LHCN-M2 (cell line): ENCODE measurements around the gene ING1. TPM values are rescaled to one million over a fixed set of nuclear protein-coding genes. Genes with fewer than 3 reads are reported as not detected.
A peak's percentile ranks its signal among the peaks of the same experiment; 100 is the strongest.
"Not testable (repeated sequence)": the region's sequence is repeated elsewhere in the genome, so short reads cannot be mapped to it uniquely, and the experiment has no call there.

Experiments
- DNase-seq: peaks from one replicate; pipeline ENCODE4 v3.0.0-alpha.2; 2012; ENCODE audit warnings: low read depth
- polyA plus RNA-seq: library from polyadenylated mRNA; unstranded; fragments of >200 nt; gene quantifications from one replicate; pipeline ENCODE4 v1.2.1, GENCODE V29; 2012; ENCODE audit warnings: missing spikeins
- total RNA-seq: library from RNA; depleted of rRNA; stranded (reverse); fragments of >200 nt; gene quantifications from 2 replicates; pipeline ENCODE4 v1.2.3, GENCODE V29; 2014; rRNA removed

Gene ING1
- total RNA-seq, result 7.8 and 14.8 TPM in 2 replicates
- polyA plus RNA-seq, result 7.3 TPM

GRCh38 chr13:110713642-110713952, at the start of gene ING1:
ING1 (plus strand) TSS chr13:110713700; CDS start chr13:110714150, 450 bp downstream.
- DNase-seq, result no peak

DNA sequence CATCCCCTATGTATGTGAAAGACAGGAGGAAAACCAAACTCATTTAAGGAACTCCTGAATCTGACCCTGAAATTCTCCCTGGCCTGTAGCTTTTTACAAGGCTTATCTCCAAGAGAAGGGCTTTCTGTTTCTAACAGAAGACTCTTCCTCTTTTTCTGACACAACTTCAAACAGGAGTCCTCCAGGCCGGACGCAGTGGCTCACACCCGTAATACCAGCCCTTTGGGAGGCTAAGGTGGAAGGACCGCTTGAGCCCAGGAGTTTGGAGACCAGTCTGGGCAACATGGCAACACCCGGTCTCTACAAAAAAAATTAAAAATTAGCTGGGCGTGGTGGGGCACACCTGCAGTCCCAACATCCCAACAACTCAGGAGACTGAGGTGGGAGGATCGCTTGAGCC, 49.5 kb upstream of the ING1 start:
- no peak for DNase-seq

DNA sequence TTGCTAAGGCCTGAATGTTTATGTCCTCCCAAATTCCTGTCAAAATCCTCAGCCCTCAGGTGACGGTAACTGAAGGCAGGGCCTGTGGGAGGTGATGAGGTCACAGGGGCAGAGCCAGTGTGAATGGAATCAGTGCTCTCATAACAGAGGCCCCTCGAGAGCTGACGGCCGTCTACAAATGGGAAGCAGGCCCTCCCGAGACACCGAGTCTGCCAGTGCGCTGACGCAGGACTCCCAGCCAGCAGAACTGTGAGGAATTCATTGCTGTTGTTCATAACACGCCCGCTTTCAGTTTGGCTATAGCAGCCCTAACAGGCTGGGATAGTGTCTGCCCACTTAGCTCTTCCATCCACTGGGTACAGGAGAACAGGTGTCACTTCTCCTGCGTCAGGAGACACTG, 48.8 kb upstream of the ING1 start:
- no peak for DNase-seq

DNA sequence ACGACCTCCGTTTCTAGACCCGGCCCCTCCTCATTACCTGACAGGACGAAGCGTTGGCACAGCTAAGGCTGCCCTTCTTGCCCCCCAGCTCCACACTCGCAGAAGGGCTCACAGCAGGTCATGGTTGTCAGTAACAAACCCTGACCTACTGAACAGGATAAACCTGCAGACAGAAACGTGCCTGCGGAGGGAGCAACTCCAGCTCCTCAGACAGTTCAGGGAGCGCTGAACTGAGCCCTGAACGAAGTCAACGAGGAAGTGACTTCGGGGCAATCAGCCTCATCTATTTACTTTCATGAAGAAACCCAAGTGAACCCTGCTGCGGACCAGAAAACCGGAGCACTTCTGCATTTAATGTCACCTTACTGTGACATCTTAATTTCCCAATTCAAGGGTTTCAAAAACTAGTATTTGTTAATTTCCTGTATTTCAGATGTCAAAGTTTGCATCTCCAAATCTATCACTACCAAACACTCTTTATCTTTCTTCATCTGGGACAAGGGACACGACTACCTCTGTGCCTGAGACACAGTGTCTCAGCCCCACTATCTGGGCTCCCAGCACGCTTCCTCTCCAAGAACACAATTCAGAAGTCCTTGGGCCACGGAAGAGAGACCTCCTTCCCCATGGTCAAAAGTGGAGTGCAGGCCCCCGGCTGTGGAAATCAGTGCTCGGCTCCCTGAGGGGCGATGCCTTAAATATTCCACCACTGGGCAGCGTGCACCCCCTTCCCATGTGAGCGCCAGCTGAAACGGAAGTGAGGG, 47.8 kb upstream of the ING1 start:
- DNase-seq, result no peak

GRCh38 chr13:110666255-110666533, 47.3 kb upstream of the ING1 start:
- DNase-seq, result no peak

- no peak for DNase-seq
These were observed 44.5 kb upstream of the ING1 start for GRCh38 chr13:110669036-110669435.

DNA sequence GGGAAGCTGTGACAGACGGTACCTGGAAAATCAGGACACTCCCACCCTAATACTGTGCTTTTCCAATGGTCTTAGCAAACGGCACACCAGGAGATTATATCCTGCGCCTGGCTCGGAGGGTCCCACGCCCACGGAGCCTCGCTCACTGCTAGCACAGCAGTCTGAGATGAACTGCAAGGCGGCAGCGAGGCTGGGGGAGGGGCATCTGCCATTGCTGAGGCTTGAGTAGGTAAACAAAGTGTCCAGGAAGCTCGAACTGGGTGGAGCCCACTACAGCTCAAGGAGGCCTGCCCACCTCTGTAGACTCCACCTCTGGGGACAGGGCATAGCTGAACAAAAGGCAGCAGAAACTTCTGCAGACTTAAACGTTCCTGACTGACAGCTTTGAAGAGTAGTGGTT, 43.7 kb upstream of the ING1 start:
- not testable (repeated sequence) for DNase-seq

GRCh38 chr13:110676595-110677587, 36.6 kb upstream of the ING1 start:
- no peak for DNase-seq

GRCh38 chr13:110677731-110678545, 35.6 kb upstream of the ING1 start:
- no peak for DNase-seq

DNA sequence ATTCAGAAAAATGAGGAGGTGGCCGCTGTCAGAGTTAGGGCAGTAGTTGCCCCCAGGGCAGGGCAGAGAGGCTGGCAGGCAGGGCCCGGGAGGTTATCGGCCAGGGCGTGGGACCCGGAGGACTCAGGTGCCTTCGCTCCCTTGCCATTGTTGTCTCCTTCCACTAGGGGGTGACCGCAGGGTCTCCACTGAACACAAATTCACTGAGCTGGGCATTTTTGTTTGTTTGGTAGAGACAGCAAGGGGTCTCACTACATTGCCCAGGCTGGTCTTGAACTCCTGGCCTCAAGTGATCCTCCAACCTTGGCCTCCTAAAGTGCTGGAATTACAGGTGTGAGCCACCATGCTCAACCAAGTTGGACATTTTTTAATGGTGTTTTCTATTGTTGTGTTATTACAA, 32.6 kb upstream of the ING1 start:
- DNase-seq, result peak; percentile 20

- DNase-seq, result no peak
These were observed 31.5 kb upstream of the ING1 start for GRCh38 chr13:110681868-110682550.

- DNase-seq, result no peak
These were observed 30.8 kb upstream of the ING1 start for GRCh38 chr13:110682746-110683145.

DNA sequence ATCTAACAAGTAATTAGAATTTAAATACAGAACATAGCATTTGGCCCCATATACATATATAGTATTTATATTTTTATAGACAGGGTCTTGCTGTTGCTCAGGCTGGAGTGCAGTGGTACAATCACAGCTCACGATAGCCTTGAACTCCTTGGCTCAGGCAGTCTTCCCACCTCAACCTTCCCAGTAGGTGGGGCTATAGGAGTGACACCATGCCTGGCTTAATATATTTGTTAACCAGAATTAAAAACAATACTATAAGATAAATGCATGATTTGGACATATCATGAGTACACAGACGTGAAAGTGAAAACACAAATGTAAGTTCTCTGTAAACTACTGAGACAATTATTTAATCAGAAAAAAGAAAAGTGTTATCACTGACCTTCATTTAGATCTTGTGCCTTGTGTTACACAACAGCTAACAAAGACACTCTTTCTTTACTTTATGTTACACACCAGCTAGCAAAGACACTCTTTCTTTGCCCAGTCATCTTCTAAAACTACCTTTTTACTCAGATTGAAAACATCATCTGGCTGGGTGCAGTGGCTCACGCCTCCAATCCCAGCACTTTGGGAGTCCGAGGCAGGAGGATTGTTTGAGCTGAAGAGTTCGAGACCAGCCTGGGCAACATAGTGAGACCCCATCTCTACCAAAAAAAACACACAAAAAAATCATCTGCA, 30.2 kb upstream of the ING1 start:
- no peak for DNase-seq

- no peak for DNase-seq
These were observed 29.6 kb upstream of the ING1 start for GRCh38 chr13:110683921-110684320.

DNA sequence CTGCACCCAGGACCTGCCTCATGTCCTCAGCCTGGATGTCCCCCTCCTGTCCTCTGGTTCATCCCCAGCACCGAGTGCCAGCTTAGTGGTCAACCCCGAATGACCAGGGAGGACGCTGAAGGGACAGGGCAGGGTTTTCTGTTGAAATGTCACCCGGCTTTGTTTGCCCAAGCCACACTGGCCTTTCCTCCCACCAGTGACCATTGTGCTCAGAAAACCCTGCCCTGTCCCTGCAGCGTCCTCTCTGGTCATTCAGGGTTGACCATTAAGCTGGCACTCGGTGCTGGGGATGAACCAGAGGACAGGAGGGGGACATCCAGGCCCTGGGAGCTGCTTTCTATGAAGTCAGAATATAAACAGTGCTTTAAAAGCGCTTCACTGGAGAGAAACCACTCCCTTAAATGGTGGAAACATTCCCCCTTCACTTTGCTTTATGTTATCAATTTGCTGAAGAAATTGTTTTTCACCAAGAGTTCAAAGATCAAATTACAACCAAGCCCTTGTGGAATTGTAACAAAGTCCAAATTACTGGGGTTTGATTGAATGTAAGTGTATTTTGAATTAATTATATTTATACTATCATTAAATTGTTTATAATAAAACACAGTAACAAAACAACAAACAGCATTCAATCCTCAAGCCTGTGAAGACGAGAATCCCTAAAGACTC, 29.0 kb upstream of the ING1 start:
- DNase-seq, result no peak

DNA sequence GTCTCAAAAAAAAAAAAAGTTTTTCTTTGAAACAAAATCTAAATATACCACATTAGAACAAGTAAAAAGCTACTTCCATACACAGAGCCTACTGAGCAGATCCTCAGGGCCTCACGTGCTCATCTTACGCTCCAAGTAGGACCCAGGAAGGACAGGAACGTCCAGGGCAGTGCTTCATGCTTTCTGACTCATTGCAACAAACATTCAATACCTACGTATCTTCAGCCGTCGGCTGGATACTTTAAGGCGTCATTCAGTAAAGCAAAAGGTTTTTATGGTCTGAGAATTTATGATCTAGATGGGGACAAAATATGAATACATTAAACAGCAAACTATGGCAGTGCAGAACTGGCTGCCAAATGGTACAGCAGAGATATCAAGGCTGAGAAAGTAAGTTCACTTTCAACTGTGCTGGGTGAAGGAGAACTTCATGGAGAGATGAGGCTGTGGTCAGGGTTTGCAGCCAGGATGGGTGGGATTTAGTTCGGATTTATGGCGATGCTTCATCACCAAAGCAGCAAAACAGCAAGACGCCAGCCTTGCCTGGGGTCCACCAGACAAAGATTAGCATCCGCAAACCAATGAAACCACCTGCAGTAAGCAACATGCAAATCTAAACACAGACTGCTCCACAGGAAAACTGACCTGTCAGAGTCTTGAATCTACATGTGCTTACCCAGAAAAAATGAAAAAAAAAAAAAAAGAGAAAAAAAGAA, 28.0 kb upstream of the ING1 start:
- DNase-seq, result no peak

DNA sequence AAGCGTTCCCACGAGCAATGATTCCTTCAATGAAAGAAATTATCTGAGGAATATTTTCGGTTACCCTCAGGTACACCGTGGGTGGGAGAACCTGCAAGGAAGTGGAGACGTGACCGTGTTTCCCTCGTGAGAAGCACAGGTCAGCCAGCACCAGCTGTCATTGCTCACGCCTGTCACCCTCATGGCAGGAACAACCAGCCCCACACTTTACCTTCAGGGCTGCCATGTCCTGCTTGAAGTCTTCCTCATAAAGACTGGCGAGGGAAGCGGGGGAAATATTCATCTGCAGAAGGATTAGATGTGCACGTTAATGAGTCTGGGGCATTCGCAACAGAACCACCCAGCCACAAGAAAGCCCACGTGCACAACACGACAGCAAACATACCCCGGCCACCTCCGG, 25.8 kb upstream of the ING1 start:
- DNase-seq, result no peak

- no peak for DNase-seq
These were observed 24.5 kb upstream of the ING1 start for GRCh38 chr13:110689041-110689440.

- no peak for DNase-seq
These were observed 23.8 kb upstream of the ING1 start for GRCh38 chr13:110689711-110690110.

GRCh38 chr13:110690516-110690915, 23.0 kb upstream of the ING1 start:
- DNase-seq, result no peak
